Lower leg skin (tissue), 4 donors: ENCODE data around the gene KITLG. TPM values are rescaled to one million over a fixed set of nuclear protein-coding genes. Genes with fewer than 3 reads are reported as not detected.

Experiments used
- DNase-seq, 2 donors: peaks; one replicate each; pipeline ENCODE4 v3.0.0-alpha.2; 2019; ENCODE audit warnings: low spot score in 2 of 2
- H3K4me3 ChIP-seq: fragments of 200-600 bp; sonication (generic); 2 replicates; pipeline ENCODE4 v1.5.1; 2017; ENCODE audit warnings: mild to moderate bottlenecking, low read depth; ENCODE audit not compliant: poor library complexity, severe bottlenecking
- POLR2A ChIP-seq, 2 donors: fragments of 450-650 bp; IDR thresholded peaks; one replicate each; pipeline ENCODE4 v1.6.1; 2016 to 2017; ENCODE audit warnings: antibody characterized with exemption in 2 of 2, mild to moderate bottlenecking in 1 of 2, moderate library complexity in 1 of 2
- WGBS, 2 donors: methylation state at CpG; one replicate each; pipeline ENCODE4 v1.1.5; 2018; 5-methylcytosine and 5-hydroxymethylcytosine counted together
- intact Hi-C: fragments of 100-400 bp; cut with DNase I; formaldehyde crosslinking; loops from one replicate; pipeline ENCODE4 v1.15.0; 2023; ENCODE audit warnings: low total_unique reads
- total RNA-seq, 4 donors: library from RNA; depleted of rRNA; stranded (reverse); fragments of >200 nt; gene quantifications; one replicate each; pipeline ENCODE4 v1.1.0, GENCODE V29; 2016
- TF ChIP-seq, protein P1 (sequence below), 3 donors: fragments of 450-650 bp; IDR thresholded peaks; one replicate each; pipeline ENCODE4 v1.5.1; 2016; ENCODE audit warnings: antibody characterized with exemption in 3 of 3, mild to moderate bottlenecking in 3 of 3, moderate library complexity in 2 of 3

The KITLG gene
- total RNA-seq, 4 donors from 2014 or later = 5.5 to 12.0 (median 7.6) TPM

DNA sequence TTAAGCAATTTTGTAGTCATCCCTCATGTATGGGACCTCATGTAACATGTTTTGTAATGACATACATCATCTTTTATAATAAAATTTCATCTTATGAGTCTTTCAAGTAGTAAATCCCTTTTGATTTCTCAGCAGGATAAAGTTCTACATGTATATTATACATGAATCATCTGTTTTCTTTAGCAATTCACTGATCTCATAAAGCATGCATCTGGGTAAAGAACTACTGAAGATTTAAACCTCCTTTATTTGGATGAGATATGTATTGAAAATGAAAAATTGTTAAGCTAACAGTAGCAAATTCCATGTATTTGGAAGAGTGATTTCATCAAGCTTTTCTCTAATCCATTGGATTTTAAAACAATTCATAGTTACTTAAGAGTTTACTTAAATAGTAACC is 126.9 kb downstream of the KITLG start:
- no peak for TF ChIP-seq POLR2A (IDR thresholded peaks at IDR 0.05)
- TF ChIP-seq, protein P1, sequence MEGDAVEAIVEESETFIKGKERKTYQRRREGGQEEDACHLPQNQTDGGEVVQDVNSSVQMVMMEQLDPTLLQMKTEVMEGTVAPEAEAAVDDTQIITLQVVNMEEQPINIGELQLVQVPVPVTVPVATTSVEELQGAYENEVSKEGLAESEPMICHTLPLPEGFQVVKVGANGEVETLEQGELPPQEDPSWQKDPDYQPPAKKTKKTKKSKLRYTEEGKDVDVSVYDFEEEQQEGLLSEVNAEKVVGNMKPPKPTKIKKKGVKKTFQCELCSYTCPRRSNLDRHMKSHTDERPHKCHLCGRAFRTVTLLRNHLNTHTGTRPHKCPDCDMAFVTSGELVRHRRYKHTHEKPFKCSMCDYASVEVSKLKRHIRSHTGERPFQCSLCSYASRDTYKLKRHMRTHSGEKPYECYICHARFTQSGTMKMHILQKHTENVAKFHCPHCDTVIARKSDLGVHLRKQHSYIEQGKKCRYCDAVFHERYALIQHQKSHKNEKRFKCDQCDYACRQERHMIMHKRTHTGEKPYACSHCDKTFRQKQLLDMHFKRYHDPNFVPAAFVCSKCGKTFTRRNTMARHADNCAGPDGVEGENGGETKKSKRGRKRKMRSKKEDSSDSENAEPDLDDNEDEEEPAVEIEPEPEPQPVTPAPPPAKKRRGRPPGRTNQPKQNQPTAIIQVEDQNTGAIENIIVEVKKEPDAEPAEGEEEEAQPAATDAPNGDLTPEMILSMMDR (IDR thresholded peaks at IDR 0.05) = no peak
- DNase-seq = no peak
- intact Hi-C loops = no loop called here
- no peak overlapping the region for H3K4me3 ChIP-seq

DNA sequence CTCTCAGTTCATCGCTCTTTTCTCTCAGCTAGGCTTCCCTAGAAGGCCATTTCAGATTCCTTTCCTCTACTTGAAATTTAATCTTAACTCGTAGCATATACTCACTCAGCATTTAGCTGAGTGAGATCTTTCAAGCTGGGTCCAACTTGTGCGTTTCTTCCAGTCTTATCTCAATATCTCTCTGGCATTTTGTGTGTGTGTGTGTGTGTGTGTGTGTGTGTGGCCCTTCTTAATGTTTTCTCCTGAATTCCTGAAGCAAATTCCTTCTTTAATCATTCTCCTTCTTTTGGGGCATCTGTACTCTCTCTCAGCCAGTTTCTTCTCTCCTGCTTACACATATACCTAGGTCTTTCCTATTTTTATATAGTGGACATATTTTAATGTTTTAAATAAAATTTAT is 129.1 kb downstream of the KITLG start:
- no peak overlapping the region for H3K4me3 ChIP-seq
- DNase-seq = no peak
- intact Hi-C loops = no loop called here
- 83 to 86% methylated on average over 3 of the region's 3 CpGs for whole genome bisulfite sequencing, 2 donors
- TF ChIP-seq, protein P1 (IDR thresholded peaks at IDR 0.05) = no peak
- TF ChIP-seq POLR2A (IDR thresholded peaks at IDR 0.05) = no peak

DNA sequence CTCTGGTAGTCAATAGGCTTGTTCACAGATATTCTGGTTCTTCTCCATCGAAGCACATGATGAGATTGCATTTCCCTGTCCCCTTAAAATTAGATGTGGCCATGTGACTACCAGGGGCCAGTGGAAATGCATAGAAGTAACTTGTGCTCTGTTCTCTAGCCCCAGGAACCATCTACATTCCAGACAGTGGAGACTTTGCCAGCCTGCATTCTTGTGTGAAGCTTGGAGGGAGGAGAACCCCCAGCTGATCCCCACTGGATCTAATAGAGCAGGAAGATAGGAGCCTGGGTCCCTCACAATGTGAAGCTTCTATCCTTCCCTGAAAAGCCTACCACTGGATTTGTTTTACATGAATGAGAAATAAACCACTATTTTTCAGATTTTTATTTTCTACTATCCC is 130.1 kb downstream of the KITLG start:
- H3K4me3 ChIP-seq = no peak overlapping the region
- DNase-seq = no peak
- TF ChIP-seq, protein P1 (IDR thresholded peaks at IDR 0.05) = no peak
- TF ChIP-seq POLR2A (IDR thresholded peaks at IDR 0.05) = no peak
- intact Hi-C loops = no loop called here
- 87 to 89% methylated on average over 1 of the region's 1 CpG for WGBS, 2 donors

DNA sequence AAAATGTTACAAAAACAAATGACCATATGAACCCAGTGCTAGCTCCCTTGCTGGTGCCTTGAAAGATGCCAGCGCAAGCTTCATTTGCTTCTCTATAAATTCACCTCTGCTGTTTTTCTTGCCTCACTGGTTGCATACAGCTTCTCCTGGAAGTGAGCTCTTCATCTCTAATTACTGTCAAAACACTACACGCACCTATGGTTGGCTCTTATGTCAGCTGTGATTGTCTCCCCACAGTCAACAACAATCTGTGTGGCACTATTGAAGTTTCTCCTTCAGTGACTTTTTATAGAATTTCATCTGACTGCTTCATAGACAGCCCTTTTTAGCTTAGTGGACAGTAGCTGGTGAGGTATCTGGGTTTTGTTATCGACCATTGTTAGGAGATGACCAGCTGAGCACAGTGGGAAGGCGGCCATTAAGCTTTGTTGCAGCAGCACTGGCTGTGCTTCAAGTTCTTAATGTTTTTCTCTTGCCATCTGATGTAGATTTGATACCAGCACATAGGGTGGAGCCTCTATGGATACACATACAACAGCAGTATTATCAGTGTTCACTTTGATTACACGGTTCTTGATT is 131.8 kb downstream of the KITLG start:
- H3K4me3 ChIP-seq = no peak overlapping the region
- intact Hi-C loops = no loop called here
- DNase-seq = no peak
- WGBS, 2 donors = 68 to 71% methylated on average over 5 of the region's 5 CpGs
- TF ChIP-seq, protein P1 (IDR thresholded peaks at IDR 0.05) = no peak
- TF ChIP-seq POLR2A (IDR thresholded peaks at IDR 0.05) = no peak

DNA sequence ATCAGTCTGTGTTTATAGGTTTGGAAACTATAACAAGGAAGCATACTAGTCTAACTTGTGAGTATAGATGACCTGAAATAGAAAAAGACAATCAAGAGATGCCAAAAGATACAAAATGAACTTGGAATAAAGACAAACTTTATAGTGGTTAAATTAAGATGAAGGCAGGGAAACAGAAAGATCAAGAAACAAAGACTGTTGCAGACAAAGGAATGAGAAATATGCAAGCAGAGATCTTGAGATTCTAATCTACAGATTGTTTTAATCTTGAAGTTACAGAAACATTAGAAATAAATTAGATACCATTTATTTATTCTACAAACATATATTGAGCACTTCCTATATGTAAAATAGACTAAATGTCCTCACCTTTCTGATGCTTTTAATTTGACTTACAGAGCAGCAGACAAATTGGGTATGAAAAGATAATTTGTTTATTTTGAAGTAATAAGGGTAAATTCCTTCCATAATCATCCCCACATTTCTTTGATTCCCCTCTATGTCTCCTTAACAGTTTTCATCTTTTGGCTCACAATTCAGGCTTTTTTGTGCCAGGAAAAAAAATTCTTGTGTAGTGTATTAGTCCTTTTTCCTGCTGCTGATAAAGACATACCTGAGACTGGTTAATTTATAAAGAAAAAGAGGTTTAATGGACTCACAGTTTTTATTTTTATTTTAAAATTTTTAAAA is 134.4 kb downstream of the KITLG start:
- DNase-seq = no peak
- intact Hi-C loops = no loop called here
- H3K4me3 ChIP-seq = no peak overlapping the region
- TF ChIP-seq POLR2A (IDR thresholded peaks at IDR 0.05) = no peak
- TF ChIP-seq, protein P1 (IDR thresholded peaks at IDR 0.05) = no peak

DNA sequence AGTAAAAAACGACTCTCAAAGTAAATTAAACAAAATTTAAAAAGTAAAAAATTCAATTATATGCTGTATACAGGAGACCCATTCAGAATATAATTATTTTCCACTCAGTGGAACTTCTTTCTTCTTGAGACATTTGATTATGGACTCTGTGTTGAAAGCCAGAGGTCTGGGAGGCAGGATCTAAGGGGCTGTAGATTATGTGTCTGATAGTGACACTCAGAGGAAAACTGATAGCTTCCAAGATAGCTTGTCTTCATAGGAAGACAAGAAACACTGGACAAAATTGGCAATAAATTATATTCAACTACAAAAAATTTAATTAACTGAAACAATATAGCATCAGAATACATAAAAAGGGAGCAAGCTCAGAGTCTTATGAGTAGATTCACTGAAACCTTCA is 135.8 kb downstream of the KITLG start:
- DNase-seq = no peak
- no peak overlapping the region for H3K4me3 ChIP-seq
- intact Hi-C loops = no loop called here
- WGBS, 2 donors = 71 to 82% methylated on average over 1 of the region's 1 CpG
- no peak for TF ChIP-seq POLR2A (IDR thresholded peaks at IDR 0.05)
- TF ChIP-seq, protein P1 (IDR thresholded peaks at IDR 0.05) = no peak
